ENCODE results near the gene NACAD. TPM values are rescaled to one million over a fixed set of nuclear protein-coding genes. Genes with fewer than 3 reads are reported as not detected.

NACAD gene
- total and polyA plus RNA-seq, 3 donors from 2014 or later, result 6.9 to 12.0 (median 8.7) TPM

- 73 to 97% methylated on average over 2 of the region's 2 CpGs for WGBS, 2 donors
- H3K4me1 ChIP-seq, result no peaks in the 10 kb centered on the region
- H3K9me3 ChIP-seq, result no peaks in the 10 kb centered on the region
- DNase-seq, result no peak
- no peak overlapping the region for H3K4me3 ChIP-seq
- TF ChIP-seq POLR2A (IDR thresholded peaks at IDR 0.05) (no peak), CTCF (IDR thresholded peaks at IDR 0.05) (no peak)
- no peaks in the 10 kb centered on the region for H3K27me3 ChIP-seq
- H3K36me3 ChIP-seq (ENCODE audit: low read depth, missing control alignments), result no peaks in the 10 kb centered on the region
- intact Hi-C loops (cut with DNase I; ENCODE audit: low total_unique reads), result no loop called here
- no peak overlapping the region for H3K27ac ChIP-seq
Observed at GRCh38 chr7:45050198-45050597, 38.6 kb downstream of the NACAD start.

- TF ChIP-seq POLR2A (IDR thresholded peaks at IDR 0.05), result no peak
- TF ChIP-seq CTCF (IDR thresholded peaks at IDR 0.05), result no peak
- no peak for DNase-seq
- 100% methylated on average over 1 of the region's 1 CpG for WGBS, 2 donors
- Histone ChIP-seq H3K9me3 (no peaks in the 10 kb centered on the region), H3K27me3 (no peaks in the 10 kb centered on the region), H3K27ac (no peak overlapping the region), H3K4me1 (no peaks in the 10 kb centered on the region), H3K4me3 (no peak overlapping the region), H3K36me3 (ENCODE audit: low read depth, missing control alignments) (no peaks in the 10 kb centered on the region)
- intact Hi-C loops (cut with DNase I; ENCODE audit: low total_unique reads), result no loop called here
Observed at GRCh38 chr7:45048748-45049147, 40.0 kb downstream of the NACAD start.

GRCh38 chr7:45044338-45044737 lies 44.4 kb downstream of the NACAD start:
- intact Hi-C loops (cut with DNase I; ENCODE audit: low total_unique reads), result no loop called here
- 65 to 79% methylated on average over 5 of the region's 5 CpGs for WGBS, 2 donors
- no peaks in the 10 kb centered on the region for H3K36me3 ChIP-seq (ENCODE audit: low read depth, missing control alignments)

GRCh38 chr7:45039106-45039505 lies 49.7 kb downstream of the NACAD start:
- H3K36me3 ChIP-seq (ENCODE audit: low read depth, missing control alignments), result no peaks in the 10 kb centered on the region

More at GRCh38 chr7:45044338-45044737, 44.4 kb downstream of the NACAD start:
- H3K27me3 ChIP-seq, result no peaks in the 10 kb centered on the region
- H3K4me3 ChIP-seq, result no peak overlapping the region
- DNase-seq, result no peak
- H3K9me3 ChIP-seq, result no peaks in the 10 kb centered on the region
- TF ChIP-seq POLR2A (IDR thresholded peaks at IDR 0.05) (no peak), CTCF (IDR thresholded peaks at IDR 0.05) (no peak)
- no peaks in the 10 kb centered on the region for H3K4me1 ChIP-seq
- H3K27ac ChIP-seq, result no peak overlapping the region

More at GRCh38 chr7:45039106-45039505, 49.7 kb downstream of the NACAD start:
- Histone ChIP-seq H3K27ac (no peak overlapping the region), H3K4me3 (no peak overlapping the region), H3K27me3 (no peaks in the 10 kb centered on the region), H3K9me3 (no peaks in the 10 kb centered on the region), H3K4me1 (no peaks in the 10 kb centered on the region)
- WGBS, 2 donors, result 88 to 89% methylated on average over 5 of the region's 5 CpGs
- TF ChIP-seq CTCF (IDR thresholded peaks at IDR 0.05) (no peak), POLR2A (IDR thresholded peaks at IDR 0.05) (no peak)
- no peak for DNase-seq
- intact Hi-C loops (cut with DNase I; ENCODE audit: low total_unique reads), result no loop called here
